Muscle layer of colon (tissue), 2 donors: Measurements from ENCODE around the gene CHCHD6.
"Not testable (repeated sequence)": the region's sequence is repeated elsewhere in the genome, so short reads cannot be mapped to it uniquely, and the experiment has no call there.

Experiments used
- H3K27ac ChIP-seq: one replicate; pipeline ENCODE4 v1.7.0; 2013; ENCODE audit warnings: low read depth, mild to moderate bottlenecking, low read length, moderate library complexity
- H3K27me3 ChIP-seq, 2 donors: one replicate each; pipeline ENCODE4 v1.7.0; 2013; ENCODE audit warnings: low read length in 2 of 2, mild to moderate bottlenecking in 2 of 2; ENCODE audit not compliant: insufficient read depth in 2 of 2, control insufficient read depth in 1 of 2
- H3K36me3 ChIP-seq: one replicate; pipeline ENCODE4 v1.7.0; 2013; ENCODE audit warnings: mild to moderate bottlenecking, low read length; ENCODE audit not compliant: insufficient read depth
- H3K4me1 ChIP-seq: one replicate; pipeline ENCODE4 v1.7.0; 2013; ENCODE audit warnings: mild to moderate bottlenecking, low read length; ENCODE audit not compliant: insufficient read depth
- H3K4me3 ChIP-seq, 2 donors: one replicate each; pipeline ENCODE4 v1.7.0; 2013; ENCODE audit warnings: low read length in 2 of 2, low read depth in 1 of 2, mild to moderate bottlenecking in 1 of 2, moderate library complexity in 1 of 2
- H3K9ac ChIP-seq: one replicate; pipeline ENCODE4 v1.7.0; 2013; ENCODE audit warnings: low read length
- H3K9me3 ChIP-seq: one replicate; pipeline ENCODE4 v1.7.0; 2013; ENCODE audit warnings: mild to moderate bottlenecking, low read length
- donor health status: abdominal sarcoma.
- donor health status: Adenocarcinoma of cecum.

Gene CHCHD6

DNA sequence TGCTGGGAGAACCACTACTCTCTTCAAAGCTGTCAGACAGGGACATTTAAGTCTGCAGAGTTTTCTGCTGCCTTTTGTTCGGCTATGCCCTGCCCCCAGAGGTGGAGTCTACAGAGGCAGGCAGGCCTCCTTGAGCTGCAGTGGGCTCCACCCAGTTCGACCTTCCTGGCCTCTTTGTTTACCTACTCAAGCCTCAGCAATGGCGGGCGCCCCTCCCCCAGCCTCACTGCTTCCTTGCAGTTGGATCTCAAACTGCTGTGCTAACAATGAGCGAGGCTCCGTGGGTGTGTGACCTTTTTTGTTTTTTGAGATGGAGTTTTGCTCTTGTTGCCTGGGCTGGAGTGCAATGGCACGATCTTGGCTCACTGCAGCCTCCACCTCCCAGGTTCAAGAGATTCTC lies 87.3 kb downstream of the CHCHD6 start:
- H3K9me3 ChIP-seq, H3K9ac ChIP-seq, H3K27me3 ChIP-seq, H3K27ac ChIP-seq, H3K4me3 ChIP-seq, H3K4me1 ChIP-seq, H3K36me3 ChIP-seq: not testable (repeated sequence)

DNA sequence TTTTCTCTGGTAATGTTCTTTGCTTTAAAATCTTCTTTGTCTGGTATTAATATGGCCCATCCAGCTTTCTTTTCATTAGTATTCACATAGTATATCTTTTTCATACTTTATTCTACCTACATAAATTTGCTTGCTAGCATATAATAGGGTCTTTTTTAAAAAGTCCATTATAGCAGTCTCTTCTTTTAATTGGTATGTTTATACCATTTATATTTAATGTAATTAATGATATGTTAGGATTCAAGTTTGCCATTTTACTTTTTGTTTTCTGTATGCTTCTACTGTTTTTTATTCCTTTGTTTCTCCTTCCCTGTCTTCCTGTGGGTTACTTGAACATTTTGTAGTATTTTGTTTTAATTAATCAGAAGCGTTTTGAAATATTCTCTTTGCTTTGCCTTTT lies 89.0 kb downstream of the CHCHD6 start:
- H3K9ac ChIP-seq: no peak overlapping the region
- H3K36me3 ChIP-seq: no peaks in the 10 kb centered on the region
- no peaks in the 10 kb centered on the region for H3K27me3 ChIP-seq
- H3K4me3 ChIP-seq: no peak overlapping the region
- H3K9me3 ChIP-seq: no peaks in the 10 kb centered on the region
- no peaks in the 10 kb centered on the region for H3K4me1 ChIP-seq
- H3K27ac ChIP-seq: no peak overlapping the region

DNA sequence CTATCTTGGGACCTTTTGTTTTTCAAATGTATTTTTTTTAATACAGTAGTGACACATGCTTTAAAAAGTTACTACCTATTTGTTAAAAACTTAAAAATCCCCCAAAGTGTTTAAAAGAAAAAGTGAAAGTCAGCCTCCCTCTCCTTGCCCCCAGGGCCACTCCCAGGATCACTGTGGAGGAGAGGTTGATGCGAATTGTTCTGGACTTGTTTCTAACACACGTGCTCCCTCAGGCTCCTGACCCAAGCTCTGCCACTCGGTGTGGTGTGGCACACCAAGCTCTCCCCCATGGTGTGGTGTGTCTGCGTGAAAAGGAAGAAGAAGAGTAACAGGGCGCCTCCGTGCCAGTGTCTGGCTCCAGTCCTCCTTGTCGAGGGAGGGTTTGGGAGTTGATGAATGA lies 93.5 kb downstream of the CHCHD6 start:
- Histone ChIP-seq H3K27me3 (no peaks in the 10 kb centered on the region), H3K9ac (no peak overlapping the region), H3K9me3 (no peaks in the 10 kb centered on the region), H3K27ac (no peak overlapping the region), H3K4me3 (no peak overlapping the region), H3K36me3 (no peaks in the 10 kb centered on the region), H3K4me1 (no peaks in the 10 kb centered on the region)

DNA sequence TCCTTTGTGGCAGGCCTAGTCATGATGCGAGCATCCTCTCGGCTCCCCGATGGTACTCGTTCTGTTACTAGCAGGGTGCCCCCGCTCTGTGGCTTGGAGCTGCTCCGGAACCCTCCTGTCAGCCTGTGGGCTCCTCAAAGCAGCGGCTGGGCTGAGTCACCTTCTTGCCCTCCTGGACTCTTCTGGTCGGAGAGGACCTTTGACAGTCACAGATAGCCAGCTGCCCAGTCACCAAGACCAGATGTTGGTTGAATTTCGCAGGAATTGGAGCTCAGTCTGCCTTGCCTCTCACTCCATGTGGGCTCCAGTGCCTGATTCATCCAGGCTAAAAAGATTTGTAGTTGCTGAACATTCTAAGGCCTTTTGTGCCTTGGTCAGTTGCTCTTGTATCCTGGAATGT lies 94.5 kb downstream of the CHCHD6 start:
- H3K27ac ChIP-seq: no peak overlapping the region
- no peaks in the 10 kb centered on the region for H3K36me3 ChIP-seq
- no peaks in the 10 kb centered on the region for H3K9me3 ChIP-seq
- no peaks in the 10 kb centered on the region for H3K27me3 ChIP-seq
- H3K4me3 ChIP-seq: no peak overlapping the region
- no peaks in the 10 kb centered on the region for H3K4me1 ChIP-seq
- no peak overlapping the region for H3K9ac ChIP-seq

DNA sequence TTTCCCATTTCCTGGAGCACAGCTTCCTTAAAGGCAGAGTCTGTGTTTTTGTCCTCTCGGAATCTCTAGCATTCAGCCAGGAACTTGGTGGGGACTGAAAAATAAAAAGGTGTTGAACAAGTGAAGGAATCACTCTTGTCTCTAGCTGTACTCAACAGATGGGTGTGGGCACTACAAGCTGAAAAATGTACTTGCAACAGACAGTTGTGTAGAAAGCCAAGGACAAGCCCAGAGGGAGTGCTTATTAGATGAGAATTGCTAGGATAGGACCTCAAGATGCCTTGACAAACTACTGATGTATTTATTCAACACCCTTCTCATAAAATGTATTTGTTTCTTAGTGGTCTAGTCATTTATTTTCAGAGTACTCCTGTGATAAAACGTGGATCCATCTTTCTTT lies 95.1 kb downstream of the CHCHD6 start:
- Histone ChIP-seq H3K36me3 (no peaks in the 10 kb centered on the region), H3K9me3 (no peaks in the 10 kb centered on the region), H3K27ac (no peak overlapping the region), H3K4me3 (no peak overlapping the region), H3K27me3 (no peaks in the 10 kb centered on the region), H3K9ac (no peak overlapping the region), H3K4me1 (no peaks in the 10 kb centered on the region)

DNA sequence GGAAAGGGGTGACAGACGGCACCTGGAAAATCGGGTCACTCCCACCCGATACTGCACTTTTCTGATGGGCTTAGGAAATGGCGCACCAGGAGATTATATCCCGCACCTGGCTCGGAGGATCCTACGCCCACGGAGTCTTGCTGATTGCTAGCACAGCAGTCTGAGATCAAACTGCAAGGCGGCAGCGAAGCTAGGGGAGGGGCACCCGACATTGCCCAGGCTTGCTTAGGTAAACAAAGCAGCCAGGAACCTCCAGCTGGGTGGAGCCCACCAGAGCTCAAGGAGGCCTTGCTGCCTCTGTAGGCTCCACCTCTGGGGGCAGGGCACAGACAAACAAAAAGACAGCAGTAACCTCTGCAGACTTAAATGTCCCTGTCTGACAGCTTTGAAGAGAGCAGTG lies 97.3 kb downstream of the CHCHD6 start:
- H3K4me1 ChIP-seq, H3K27me3 ChIP-seq, H3K9ac ChIP-seq, H3K36me3 ChIP-seq, H3K27ac ChIP-seq, H3K4me3 ChIP-seq, H3K9me3 ChIP-seq: not testable (repeated sequence)

DNA sequence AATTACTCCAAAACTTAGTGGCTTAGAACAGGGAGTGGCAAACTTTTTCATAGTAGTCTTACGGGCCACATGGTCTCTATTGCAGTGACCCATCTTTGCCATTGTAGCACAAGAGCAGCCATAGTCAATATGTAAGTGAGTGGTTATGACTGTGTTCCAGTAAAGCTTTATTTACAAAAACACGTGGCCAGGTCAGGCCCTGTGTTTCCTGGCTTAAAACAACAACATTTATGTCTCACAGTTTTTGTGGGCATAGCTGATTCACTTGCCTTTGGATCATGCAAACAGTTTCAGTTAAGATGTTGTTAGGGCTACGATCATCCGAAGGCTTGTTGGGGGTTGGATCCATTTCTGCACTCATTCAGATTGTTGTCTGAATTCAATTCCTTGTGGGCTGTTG lies 103.8 kb downstream of the CHCHD6 start:
- H3K27me3 ChIP-seq: no peaks in the 10 kb centered on the region
- no peaks in the 10 kb centered on the region for H3K4me1 ChIP-seq
- H3K9me3 ChIP-seq: no peaks in the 10 kb centered on the region
- H3K9ac ChIP-seq: no peak overlapping the region
- no peak overlapping the region for H3K27ac ChIP-seq
- no peaks in the 10 kb centered on the region for H3K36me3 ChIP-seq
- no peak overlapping the region for H3K4me3 ChIP-seq

DNA sequence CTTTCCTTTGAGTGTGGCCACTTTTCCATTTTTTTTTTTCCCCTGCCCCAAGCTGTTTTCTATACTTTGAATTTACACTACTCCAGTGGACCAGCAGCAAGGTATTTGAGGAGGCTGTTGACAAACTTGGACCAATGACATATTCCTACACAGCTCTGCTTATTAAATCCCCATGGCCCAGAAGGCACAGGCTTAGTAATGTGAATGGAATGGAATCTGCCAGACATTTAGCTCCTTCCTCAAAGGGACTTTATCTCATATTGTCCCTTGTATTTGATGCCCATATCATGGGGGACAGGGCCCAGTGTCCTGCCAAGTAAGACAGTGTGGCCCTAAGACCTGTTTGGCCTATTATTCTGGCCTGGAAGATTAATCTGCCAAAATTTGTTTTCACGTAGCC lies 107.5 kb downstream of the CHCHD6 start:
- no peaks in the 10 kb centered on the region for H3K27me3 ChIP-seq
- H3K36me3 ChIP-seq: no peaks in the 10 kb centered on the region
- H3K9ac ChIP-seq: no peak overlapping the region
- H3K4me1 ChIP-seq: no peaks in the 10 kb centered on the region
- H3K4me3 ChIP-seq: no peak overlapping the region
- H3K9me3 ChIP-seq: no peaks in the 10 kb centered on the region
- no peak overlapping the region for H3K27ac ChIP-seq

DNA sequence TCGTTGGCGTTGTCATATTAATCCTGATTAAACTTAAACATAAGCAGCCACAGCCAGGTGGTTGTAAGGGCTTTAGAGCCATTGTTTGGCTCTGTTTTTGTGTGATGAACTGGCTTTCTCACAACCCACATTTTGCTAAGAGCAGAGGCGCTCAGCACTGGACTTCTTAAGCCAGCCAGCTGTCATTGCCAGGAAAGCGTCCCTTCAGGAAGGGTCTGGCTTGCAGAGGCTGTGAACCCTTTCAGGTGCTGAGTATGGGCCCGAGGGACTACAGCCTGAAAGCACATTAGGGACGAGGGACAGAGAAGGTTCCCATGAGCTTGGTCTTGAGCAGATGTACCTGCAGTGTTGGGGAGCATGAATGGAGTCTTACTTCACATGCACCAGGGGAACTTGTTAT lies 112.3 kb downstream of the CHCHD6 start:
- H3K9me3 ChIP-seq: no peaks in the 10 kb centered on the region
- H3K27ac ChIP-seq: no peak overlapping the region
- H3K4me3 ChIP-seq: no peak overlapping the region
- H3K36me3 ChIP-seq: no peaks in the 10 kb centered on the region
- H3K27me3 ChIP-seq: no peaks in the 10 kb centered on the region
- H3K4me1 ChIP-seq: peaks cover 14% of the 10 kb centered on the region
- H3K9ac ChIP-seq: no peak overlapping the region

DNA sequence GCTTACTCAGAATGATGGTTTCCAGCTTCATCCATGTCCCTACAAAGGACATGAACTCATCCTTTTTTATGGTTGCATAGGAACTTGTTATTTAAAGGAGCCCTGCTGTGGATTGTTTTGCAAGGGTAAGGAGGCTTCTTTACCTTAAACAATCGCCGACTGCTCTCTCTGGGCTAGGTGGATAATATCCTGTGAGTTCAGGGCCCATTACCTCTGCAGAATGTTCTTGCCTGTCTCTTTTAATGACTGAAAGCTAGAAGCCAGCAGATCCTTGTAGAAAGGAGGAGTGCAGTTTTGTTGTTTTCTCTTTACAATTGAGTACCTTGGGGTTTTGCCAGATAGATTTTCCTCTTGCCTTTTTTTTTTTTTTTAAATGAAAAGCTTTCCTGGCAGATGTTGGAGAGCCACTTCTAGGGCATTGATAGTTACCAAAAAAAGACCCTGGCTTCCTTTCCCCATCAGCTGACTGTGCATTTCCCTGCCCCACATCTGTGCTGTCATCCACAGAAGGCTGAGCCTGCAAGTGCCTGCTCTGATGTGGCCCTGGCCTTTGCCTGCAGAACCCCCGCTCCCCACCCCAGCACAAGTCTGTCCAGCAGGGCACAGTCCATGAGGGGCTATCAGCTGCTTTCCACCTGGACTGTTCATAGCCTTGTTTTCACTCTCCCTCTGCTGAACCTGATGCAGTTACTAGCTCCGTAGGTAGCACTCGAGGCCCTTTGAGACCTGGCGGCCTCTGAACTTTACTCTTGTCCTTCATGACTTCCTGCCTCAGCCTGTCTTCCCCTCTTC lies 113.1 kb downstream of the CHCHD6 start:
- no peaks in the 10 kb centered on the region for H3K9me3 ChIP-seq
- H3K9ac ChIP-seq: no peak overlapping the region
- no peak overlapping the region for H3K4me3 ChIP-seq
- H3K36me3 ChIP-seq: no peaks in the 10 kb centered on the region
- no peaks in the 10 kb centered on the region for H3K27me3 ChIP-seq
- no peak overlapping the region for H3K27ac ChIP-seq
- peaks cover 14% of the 10 kb centered on the region for H3K4me1 ChIP-seq

DNA sequence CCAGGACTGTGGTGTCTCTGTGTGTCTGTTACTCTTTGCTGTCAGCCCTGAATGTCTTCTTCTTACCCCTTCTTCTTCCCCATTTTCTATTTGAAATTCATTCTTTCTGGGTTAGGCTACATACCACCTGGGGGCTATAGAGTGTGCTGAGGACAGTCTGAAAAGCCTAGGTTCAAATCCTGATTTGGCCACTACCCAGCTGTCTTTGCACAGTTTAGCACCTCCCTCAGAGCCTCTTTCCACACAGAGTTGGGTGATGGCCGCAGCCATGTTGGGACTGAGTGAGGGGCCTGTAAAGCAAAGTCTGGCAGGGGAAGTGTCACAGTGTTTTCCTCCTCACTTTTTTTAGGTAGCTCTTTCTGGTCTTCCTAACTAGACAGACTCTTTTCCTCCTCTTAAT lies 113.7 kb downstream of the CHCHD6 start:
- no peak overlapping the region for H3K4me3 ChIP-seq
- H3K4me1 ChIP-seq: peaks cover 14% of the 10 kb centered on the region
- H3K9me3 ChIP-seq: no peaks in the 10 kb centered on the region
- H3K27me3 ChIP-seq: no peaks in the 10 kb centered on the region
- no peak overlapping the region for H3K9ac ChIP-seq
- no peak overlapping the region for H3K27ac ChIP-seq
- no peaks in the 10 kb centered on the region for H3K36me3 ChIP-seq

DNA sequence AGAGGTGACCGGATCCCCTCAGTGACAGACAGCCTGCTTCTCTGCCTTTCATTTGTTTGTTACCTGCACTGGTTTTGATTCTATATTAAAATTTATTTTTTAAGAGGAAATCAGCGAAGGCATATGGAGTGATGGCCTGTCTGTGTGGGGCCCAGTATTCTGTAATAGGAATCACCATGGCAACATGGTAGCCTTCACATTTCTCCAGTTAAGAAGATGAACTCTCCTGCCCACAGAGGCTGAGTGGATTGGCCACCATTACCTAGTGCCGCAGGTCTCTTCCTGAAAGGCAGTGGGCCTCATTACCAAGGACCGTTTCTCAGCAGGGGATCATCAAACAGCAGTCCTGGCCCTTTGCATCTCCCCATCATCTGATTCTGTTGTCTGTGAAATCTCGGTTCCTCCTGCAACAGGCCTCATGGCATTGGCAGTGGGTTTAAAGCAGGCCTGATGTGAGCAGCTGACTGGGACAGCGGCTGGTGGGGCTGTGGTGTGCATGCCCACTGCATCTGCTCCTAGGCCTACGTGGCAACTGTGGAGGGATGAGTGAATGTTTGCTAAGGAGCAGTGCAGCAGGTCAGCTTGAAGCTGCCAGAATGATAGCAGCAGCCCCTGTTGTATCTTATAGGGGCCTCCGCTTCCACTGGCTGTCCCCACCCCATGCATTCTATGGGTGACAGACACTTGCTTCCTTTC lies 114.5 kb downstream of the CHCHD6 start:
- H3K4me3 ChIP-seq: no peak overlapping the region
- no peak overlapping the region for H3K9ac ChIP-seq
- H3K36me3 ChIP-seq: no peaks in the 10 kb centered on the region
- H3K27me3 ChIP-seq: no peaks in the 10 kb centered on the region
- peaks cover 14% of the 10 kb centered on the region for H3K4me1 ChIP-seq
- no peaks in the 10 kb centered on the region for H3K9me3 ChIP-seq
- no peak overlapping the region for H3K27ac ChIP-seq
